HG02759 (cell line): ENCODE measurements around the gene KLF13.
"Not testable (repeated sequence)": the region's sequence is repeated elsewhere in the genome, so short reads cannot be mapped to it uniquely, and the experiment has no call there.

Experiments
- ATAC-seq: cut with Tn5 transposase; IDR thresholded peaks from one replicate; pipeline ENCODE4 v1.9.1; 2021; ENCODE audit warnings: mild to moderate bottlenecking, moderate library complexity; ENCODE audit not compliant: unreplicated experiment

Gene KLF13

GRCh38 chr15:31344823-31345605 is 18.4 kb downstream of the KLF13 start:
- peak; percentile 42 for ATAC-seq

GRCh38 chr15:31345606-31346366 is 19.2 kb downstream of the KLF13 start:
- peak; percentile 35 for ATAC-seq

GRCh38 chr15:31346367-31347066 is 19.9 kb downstream of the KLF13 start:
- peak; percentile 43 for ATAC-seq

DNA sequence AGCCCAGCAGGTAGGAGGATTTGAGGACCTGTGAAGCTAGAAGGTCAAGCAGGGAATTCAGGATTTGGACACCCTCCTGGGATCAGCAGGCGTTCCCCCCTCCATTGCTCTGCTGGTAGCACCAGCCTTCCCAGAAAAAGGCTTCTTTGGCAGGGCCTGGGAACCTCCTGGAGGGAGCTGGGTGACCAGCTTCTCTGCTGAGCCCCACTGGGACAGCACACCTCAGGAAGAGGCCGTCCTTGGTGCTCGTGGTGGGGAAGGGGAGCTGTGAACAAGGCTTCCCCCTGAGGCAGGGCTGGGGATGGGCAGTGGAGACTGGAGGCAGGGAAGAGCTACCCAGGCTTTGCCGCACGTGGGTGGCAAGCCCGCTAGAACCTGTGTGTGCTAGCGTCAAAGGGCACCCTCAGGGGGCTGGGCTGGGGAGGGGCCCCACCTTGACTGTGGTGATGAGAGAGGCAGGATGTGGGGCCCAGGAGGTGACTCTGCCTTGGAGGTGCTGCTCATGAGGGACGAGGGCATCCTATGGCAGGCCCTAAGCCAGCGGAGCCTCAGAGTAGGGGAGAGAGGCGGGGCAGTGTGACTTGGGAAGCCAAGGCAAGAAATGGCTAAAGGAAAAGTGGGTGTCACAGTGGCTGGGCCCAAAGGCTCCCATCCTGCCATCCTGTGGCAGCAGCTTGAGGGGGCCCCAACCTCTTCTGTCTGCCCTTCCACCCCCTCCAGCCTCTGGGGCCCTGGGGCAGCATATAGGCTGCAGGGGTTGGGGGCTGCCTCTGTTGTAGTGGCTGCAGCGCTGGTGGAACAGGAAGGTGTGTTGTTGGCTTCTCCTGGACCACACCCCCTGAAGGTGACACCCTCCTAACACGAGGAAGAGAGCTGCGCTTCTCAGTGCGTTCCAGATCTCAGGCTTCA is 20.7 kb downstream of the KLF13 start:
- no peak for ATAC-seq

- no peak for ATAC-seq
Observed at GRCh38 chr15:31347981-31348803, 21.6 kb downstream of the KLF13 start.

GRCh38 chr15:31349233-31350141 is 22.9 kb downstream of the KLF13 start:
- no peak for ATAC-seq

DNA sequence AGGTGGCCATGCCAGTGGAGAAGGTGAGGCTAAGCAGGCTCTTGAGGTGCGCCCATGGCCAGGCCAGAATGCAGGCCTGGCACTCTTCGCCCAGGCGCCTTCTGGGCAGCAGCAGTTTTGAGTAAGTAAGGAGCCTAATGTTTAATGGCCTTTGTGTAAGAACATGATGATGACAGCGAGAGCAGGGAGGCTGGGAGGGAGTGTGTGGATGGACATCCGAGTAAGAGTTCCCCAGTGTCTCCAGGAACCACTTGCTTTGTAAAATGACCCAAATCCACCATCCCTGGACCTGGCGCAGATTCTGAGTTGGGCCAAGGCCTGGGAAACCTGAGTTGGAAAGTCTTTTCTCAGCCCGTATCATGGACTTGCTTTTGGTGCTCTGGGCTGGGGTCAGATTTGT is 24.1 kb downstream of the KLF13 start:
- ATAC-seq = no peak

DNA sequence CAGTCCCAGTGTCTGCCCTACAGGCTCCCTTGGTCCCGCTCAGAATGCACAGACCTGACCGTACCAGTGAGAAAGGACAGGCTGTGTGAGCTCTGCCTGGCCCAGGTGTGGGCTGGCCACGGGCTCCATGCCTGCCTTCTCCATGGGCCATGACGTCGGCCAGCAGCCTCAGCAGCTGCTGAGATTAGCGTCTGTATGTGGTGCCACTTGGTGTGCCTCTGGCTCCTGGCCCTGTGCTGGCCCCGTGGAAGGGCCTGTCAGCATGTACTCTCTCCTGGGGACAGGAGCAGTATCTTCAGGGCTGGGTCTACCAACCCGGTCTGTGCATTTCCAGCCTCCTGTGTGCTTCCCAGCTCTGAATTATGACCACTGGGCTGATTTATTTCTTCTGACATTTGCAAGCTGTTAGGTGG is 25.7 kb downstream of the KLF13 start:
- no peak for ATAC-seq

- peak; percentile 79 for ATAC-seq
Observed at GRCh38 chr15:31352911-31353811, 26.5 kb downstream of the KLF13 start.

- ATAC-seq = peak; percentile 4
Observed at GRCh38 chr15:31353931-31354330, 27.3 kb downstream of the KLF13 start.

DNA sequence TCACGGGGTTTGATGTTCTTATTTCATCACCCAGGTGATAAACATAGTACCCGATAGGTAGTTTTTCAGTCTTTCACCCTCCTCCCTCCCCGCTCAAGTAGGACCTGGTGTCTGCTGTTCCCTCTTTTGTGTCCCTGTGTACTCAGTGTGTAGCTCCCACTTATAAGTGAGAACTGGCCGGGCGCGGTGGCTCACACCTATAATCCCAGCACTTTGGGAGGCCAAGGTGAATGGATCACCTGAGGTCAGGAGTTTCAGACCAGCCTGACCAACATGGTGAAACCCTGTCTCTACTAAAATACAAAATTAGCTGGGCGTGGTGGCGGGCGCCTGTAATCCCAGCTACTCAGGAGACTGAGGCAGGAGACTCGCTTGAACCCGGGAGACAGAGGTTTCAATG is 29.5 kb downstream of the KLF13 start:
- not testable (repeated sequence) for ATAC-seq

DNA sequence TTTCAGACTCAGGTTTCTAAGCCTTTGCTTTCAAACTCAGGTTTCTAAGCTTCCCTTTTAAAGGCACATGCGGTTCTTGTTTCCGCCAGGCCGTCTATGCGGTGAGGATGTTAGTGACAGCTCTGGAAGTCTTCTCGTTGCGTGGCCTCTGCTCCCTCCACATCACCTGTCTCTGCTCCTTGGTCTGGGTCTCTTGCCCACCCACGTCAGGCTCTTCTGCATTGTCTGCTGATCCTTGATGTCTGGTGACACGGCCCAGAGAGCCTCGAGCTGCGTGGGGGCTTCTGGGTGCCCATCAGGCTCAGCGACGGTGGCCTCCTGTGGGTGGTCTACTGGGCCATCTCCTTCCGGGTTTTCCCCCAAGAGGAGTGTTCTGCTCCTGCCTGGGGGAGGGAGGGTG is 30.5 kb downstream of the KLF13 start:
- ATAC-seq = no peak

DNA sequence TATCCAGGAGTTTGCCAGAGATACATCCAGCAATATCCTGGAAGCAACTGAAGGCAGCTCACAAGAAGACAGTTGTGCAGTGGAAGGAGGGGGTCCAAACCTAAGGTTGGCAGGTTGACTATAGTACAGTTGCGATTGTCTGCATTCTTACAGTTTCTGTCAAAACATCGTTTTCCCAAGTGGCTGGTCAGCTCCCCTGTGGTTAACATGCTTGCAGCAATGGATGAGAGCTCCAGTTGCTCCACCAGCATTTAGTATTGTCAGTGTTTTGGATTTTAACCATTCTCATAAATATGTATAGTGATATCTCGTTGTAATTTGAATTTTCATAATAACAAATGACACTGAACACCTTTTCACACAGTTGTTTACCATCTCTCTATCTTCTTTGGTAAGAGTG is 31.5 kb downstream of the KLF13 start:
- ATAC-seq = no peak

DNA sequence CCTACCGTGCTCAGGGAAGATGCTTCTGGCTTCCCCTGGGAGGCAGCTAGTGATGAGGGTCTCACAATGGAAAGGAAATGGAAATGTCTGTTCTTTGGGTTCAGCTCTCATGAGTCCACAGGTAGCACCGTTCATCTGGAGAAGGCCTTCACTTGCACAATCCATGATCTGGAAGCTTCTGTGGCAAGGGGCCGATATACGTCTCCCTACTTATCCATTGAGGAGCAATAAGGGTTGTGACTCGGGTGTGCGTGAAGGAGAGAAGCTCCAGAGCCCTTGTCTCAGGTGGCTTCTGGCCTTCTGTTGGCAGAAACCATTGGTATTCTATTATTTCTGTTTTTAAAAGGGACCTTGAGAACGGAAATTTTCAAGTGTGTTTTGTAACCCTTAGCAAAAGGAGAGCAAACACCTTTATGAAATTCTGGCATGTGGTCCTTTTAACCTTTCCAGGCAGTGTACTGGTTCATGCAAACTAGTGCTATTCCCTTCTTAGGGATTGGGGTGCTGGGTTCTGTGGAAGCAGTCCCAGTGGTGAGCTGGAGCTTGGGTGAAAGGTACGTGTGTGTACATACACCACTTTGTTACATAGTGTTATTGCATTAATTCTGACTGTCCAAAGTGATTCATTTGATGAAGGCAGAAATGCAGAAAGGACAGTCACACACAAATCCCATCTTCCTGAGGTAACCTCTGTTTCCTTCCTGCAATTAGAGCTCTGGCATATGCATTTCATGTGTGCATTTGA is 32.5 kb downstream of the KLF13 start:
- no peak for ATAC-seq

GRCh38 chr15:31359702-31360111 is 33.1 kb downstream of the KLF13 start:
- no peak for ATAC-seq

DNA sequence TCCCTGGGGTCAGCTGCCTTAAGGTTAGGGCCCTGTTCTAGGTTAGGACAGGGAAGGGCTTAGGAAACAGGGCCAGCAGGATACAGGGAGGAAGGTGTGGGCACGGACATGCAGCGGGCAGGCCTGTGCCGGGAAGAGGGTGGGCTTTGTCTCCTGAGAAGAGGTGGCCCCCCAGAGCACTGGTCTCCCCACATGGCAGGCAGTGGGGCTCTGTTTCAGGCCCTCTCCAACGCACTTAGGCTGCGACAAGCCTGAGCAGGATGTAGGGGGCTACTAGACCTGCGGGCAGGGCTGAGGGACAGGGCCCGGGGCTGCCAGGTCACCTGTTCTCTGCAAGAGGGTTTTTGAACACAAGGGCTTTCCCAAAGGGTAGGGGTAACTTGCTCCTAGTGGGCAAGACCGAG is 33.5 kb downstream of the KLF13 start:
- ATAC-seq = no peak
